Measurements from ENCODE around the gene MEGF8.

GRCh38 chr19:42427313-42427712 is 101.9 kb downstream of the MEGF8 start, which contains the start of gene LIPE:
- TF ChIP-seq TAF1 (IDR thresholded peaks at IDR 0.05; ENCODE audit: borderline replicate concordance, low read depth, low read length) (no peak), POLR2AphosphoS5 (IDR thresholded peaks at IDR 0.05; ENCODE audit: low read depth, low read length) (no peak), POLR2A (IDR thresholded peaks at IDR 0.05; ENCODE audit: low read depth, low read length) (no peak)
